Fibroblast of skin of left quadriceps (primary cell): Measurements from ENCODE around the gene STX3.
"Not testable (repeated sequence)": the region's sequence is repeated elsewhere in the genome, so short reads cannot be mapped to it uniquely, and the experiment has no call there.

ENCODE experiments used
- DNase-seq, 2 experiments: peaks; one replicate each; pipeline ENCODE4 v3.0.0-alpha.2; 2013; ENCODE audit warnings: low read depth in 2 of 2

The STX3 gene

GRCh38 chr11:59787816-59788215 is 32.6 kb downstream of the STX3 start:
- DNase-seq = peak in 1 of 2 experiments; percentile 4

DNA sequence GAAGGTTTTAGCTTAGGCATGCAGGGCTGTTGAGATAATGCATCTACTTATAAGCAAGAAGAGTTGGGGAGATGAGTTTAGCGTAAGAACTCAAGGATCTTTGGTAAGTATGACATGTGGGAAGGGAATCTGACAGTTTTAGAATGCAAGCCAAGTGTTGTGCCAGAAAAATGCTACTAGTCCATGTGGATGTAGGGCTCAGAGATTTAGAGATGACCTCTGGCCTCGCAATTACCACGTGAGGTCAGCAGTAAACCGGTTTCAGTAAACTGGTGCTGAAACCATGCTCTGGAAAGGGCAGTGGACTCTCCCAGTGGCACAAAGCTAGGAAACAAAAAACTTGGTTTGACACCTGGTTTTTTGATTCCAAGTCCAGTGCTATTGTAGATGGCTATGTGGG is 36.5 kb downstream of the STX3 start:
- DNase-seq = no peak

DNA sequence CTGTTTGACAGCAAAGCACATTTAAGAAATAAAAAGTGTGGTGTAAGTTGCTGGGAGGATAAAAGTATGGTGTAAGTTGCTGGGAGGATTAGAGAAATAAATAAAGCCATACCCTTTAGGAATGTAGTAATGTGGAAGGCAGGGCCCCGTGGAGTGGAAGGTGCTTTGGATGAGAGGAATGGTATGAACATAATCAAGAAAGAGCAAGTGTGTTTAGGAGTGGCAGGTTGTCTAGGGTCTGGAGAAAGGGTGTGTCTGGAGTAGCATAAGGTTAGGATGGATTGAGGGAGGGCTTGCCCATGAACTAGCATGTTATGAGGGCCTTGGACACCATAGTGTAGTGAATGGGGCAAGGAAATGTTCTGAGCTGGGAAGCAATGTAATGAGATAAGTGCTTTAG is 37.3 kb downstream of the STX3 start:
- no peak for DNase-seq

DNA sequence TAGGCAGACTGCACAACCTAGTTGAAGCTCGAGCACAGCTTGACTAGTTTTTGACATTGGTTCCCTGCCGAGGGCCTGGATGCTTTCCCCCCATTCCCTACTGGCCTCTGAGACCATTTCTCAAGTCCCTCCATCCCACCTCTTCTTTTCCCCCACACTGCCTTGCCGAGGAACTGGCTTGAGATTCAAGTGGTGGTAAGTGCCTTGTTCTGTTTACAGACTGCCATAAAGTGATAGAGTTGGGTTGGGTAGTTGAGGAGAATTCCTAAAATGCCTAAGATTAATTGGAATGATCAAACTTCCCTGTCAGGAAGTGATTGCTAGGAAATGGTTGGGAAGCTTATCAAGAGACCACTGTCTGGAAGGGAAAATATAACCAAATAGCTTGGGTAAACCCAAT is 39.2 kb downstream of the STX3 start:
- no peak for DNase-seq

DNA sequence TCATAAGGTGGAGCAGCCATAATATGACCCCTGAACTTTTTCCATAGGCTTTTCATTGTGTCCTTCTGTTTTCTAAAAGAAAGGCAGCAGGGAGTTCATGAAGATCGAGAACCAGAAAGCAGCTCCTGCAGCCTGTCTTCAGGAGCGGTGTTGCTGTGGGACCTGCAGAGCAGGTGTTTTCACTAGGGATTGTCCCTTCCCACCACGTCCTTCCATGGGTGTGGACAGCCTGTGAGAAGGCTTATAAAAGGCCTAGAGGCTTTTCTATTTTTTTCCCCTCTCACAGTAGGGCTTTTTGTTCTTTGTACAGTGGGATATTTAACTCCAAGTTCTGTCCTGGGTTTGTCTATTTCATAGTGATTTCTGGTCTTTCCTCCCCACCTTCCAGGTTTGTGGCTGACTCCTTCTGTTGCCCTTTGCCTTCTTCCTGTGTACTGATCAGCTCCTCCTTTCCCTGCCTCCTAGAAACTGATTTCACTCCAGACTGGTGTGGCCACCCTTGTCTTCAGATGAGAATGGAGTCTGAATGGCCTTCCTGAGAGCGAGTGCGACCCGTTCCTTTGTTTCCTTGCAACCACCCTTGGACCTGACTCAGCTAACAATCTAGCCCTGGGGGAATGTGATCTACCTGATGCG is 45.3 kb downstream of the STX3 start:
- DNase-seq = no peak

DNA sequence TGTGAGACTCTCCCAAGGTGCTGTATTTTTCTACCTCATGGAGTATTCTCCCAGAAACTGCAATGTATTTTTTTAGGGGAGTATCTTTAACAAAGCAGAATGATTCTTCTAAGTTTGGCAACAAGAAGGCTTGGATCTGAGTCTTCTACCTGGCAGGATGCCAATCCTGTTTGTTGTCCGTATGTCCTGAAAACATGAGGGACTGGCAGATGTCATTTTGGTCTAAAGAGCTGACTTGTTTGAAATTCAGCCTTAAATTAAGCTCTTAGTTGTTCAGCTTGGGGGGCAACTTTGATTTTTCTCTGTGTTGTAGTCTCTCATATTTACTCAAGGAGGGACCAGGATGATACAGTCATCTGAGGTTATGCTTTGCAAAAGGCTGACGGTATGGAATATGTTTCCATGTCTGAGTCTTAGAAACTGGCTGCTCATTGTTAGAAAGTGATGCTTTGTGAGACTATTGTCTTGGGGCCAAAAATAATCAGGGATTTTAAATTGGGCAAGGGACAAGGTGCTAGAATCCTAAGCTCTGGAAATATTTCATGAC is 46.1 kb downstream of the STX3 start:
- DNase-seq = no peak

GRCh38 chr11:59801981-59802638 is 46.9 kb downstream of the STX3 start:
- DNase-seq = no peak

- peak; percentile 14 to 18 for DNase-seq
Observed at GRCh38 chr11:59802639-59803176, 47.5 kb downstream of the STX3 start.

- DNase-seq = no peak
Observed at GRCh38 chr11:59804061-59804460, 48.9 kb downstream of the STX3 start.

DNA sequence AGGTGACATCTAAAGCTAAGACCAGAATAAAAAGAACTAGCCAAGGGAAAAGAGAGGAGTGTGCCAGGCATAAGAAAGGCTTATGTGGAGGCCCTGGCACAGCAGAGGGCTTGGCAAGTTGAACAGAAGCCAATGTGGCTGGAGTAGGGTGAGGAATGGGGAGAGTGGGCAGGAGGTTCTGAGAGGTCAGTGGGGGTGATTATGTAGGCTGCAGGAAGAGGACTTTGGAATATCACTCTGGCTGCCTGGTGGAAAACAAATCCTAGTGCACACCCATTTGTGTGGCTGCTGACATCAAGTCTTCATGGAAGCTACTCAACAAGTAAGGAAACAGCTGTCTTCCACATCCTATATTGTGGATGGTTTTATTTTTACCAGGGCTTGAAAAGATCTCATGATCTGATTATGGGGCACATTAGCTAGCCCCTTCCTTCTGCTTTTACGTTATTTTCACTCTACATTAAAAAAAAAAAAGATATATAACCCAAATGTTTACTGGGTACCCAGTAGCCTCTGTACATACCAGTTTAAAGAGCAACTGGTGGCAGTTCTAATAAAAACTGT is 52.0 kb downstream of the STX3 start:
- no peak for DNase-seq

DNA sequence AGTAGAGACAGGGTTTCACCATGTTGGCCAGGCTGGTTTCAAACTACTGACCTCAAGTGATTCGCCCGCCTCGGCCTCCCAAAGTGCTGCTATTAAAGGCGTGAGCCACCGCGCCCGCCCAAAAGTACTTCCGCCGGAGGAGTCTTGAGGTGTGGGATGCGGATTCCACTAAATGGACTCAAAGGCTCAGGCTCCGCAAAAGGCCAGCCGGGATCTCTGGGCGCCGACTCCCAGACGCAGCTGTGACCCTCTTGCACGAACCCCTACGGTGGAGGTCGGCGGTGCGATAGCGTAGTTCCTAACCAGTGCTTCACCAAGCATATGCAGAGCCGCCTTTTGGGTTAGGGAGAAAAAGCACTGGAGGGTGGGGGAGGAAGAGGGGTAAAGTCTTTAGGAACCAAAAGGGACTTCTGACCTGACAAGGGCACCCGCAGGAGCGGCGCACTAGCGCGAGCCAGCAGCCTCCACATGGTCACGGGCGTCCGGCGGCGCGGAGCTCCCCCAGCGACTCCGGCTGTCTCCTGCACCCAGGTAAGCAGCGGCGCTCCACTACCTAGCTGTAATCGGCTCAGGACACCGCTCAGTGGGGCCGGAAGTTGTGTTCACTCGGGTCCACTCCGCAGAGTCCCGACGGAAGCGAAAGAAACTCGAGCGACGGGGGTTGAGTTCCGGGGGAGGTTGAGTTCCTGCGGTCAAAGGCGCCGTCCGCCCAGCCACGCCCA is 55.2 kb downstream of the STX3 start, which contains the start of gene MRPL16:
MRPL16 (minus strand) TSS at position 590 of the 722 bp plus-strand sequence; CDS start at position 470, 120 bp downstream.
- peak; percentile 72 to 75 for DNase-seq

DNA sequence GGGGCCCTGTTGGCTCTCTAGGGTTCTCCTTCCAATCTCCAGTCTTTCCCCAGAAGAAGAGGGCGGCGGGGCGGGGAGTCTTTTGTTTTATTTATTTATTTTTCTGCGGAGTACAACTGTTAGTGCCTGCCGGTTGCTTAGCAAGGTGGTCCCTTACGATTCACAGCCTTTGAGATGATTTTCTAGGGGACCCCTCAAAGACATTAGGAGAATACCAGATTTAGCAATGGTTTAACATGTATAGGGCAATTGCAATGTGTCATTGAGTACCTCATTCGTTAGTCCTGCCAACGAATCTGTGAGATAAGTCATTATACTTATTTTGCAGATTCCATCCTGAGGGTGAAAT is 55.7 kb downstream of the STX3 start:
- peak in 1 of 2 experiments; percentile 8 for DNase-seq

DNA sequence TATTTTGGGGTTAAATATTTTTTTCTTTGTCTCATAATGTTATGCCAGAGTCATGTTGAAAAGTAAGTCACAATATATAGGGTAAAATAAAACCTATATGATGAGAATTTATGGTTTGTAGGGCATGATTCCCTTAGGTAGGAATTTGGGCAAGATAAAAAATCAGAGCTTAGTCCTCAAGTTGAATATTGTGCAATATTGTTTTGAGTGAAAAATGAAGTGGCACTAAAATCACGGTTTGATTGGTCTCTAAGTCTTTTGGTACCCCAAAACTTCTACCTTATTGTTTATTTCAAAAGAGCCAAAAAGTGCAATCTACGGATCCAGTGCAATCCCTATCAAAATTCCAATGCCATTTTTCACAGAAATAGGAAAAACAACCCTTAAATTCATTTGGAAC is 57.0 kb downstream of the STX3 start:
- no peak for DNase-seq

GRCh38 chr11:59813364-59813763 is 58.2 kb downstream of the STX3 start:
- no peak for DNase-seq

DNA sequence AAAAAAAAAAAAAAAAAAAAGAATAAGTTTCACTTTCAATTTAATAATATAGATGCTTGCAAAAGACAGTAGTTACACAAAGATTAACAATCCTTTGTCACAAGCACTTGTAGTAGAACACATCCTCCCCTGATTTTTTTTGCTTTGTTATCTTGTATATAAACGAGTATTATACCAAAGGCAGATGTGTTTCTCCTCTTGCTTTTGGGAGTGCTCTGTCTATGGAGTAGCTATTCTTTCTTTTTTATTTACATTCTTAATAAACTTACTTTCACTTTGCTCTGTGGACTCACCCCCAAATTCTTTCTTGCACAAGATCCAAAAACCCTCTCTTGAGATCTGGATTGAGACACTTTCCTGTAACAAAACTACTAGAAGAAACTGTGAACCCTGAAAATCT is 58.8 kb downstream of the STX3 start:
- DNase-seq = no peak

DNA sequence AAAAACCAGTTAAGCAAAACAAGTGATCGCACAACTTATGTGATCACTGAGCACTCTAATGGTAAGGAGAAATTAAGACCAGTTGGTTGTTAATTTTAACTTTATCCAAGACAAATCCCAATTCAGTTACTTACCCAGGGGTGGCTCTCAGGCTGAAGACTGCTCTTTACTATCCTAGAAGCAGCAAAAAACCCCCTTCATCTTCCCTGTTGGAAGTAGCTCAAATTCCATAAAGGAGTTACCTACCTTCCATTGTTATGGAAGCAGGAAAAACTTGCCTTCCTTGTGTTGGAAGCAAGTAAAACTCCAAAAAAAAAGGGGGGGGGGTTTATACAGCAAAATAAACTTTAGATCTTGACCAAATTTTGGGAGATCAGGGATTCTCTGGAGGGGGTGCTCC is 60.6 kb downstream of the STX3 start:
- no peak for DNase-seq

DNA sequence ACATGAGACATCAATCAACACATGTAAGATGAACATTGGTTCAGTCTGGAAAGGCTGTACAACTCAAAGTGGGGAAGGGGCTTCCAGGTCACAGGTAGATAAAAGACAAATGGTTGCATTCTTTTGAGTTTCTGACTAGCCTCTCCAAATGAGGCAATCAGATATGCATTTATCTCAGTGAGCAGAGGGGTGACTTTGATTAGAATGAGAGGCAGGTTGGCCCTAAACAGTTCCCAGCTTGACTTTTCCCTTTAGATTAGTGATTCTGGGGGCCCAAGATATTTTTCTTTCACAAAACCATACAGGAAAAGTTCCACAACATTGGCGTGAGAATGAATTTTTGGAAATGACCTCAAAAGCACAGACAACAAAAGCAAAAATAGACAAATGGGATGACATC is 61.3 kb downstream of the STX3 start:
- DNase-seq = not testable (repeated sequence)

DNA sequence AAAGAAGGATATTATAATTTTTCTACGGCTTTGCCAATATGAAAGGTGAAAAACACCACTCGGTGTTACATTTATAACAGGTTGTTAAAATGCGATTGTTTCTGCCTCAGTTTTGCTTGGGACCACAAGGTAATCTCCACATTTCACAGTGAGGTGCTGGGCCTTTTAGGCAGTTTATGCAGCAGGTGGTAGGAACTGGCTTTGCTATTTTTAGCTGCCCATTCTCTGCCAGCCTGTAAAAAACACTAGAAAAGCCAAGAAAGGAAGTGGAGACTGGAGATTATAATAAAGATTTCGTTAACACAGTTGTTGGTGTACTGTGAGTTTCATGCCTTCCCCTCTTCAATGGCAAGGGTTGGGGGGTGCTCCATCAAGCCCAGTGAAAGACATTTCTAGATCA is 63.4 kb downstream of the STX3 start:
- DNase-seq = no peak

GRCh38 chr11:59822989-59823566 is 67.9 kb downstream of the STX3 start:
- DNase-seq = no peak

- DNase-seq = no peak
Observed at GRCh38 chr11:59829358-59829757, 74.2 kb downstream of the STX3 start.

- no peak for DNase-seq
Observed at GRCh38 chr11:59833602-59834001, 78.4 kb downstream of the STX3 start.

GRCh38 chr11:59839615-59840014 is 84.4 kb downstream of the STX3 start:
- no peak for DNase-seq
